Measurements from ENCODE around the gene LGALS7. TPM values are rescaled to one million over a fixed set of nuclear protein-coding genes. Genes with fewer than 3 reads are reported as not detected.
"Not testable (repeated sequence)": the region's sequence is repeated elsewhere in the genome, so short reads cannot be mapped to it uniquely, and the experiment has no call there.

Gene LGALS7
- total RNA-seq, 1 experiment from 2014 or later: 2.1 TPM

DNA sequence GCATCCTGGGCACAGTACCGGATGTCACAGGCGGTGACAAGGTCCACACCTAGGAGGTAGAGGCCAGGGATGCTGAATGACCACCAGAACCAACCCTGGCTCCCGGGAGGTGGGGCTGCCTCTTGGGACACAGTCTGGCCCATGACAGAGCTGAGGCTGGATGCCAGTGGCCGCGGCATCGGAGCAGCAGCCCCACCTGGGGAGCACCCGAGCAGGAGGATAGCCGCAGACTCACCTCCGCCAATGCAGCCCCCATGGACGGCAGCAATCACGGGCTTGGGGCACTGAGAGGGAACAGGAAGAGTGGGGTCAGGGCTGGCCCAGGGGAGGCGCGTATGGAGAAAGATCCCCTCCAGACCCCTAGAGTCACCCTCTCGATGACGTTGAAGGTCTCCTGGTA, 43.8 kb upstream of the LGALS7 start:
- intact Hi-C loops (cut with micrococcal nuclease; ENCODE audit: unreplicated experiment): no loop called here
- BruUV-seq (replicated peaks): no TSS peak
- Histone ChIP-seq H3K9me3 (ENCODE audit: insufficient read depth, low read depth) (no peaks in the 10 kb centered on the region), H3K79me2 (ENCODE audit: low read depth) (no peaks in the 10 kb centered on the region), H3K9me2 (ENCODE audit: insufficient read depth) (no peaks in the 10 kb centered on the region), H3K27ac (no peak overlapping the region), H3K4me3 (no peak overlapping the region), H3K4me2 (no peak overlapping the region), H2AFZ (no peak overlapping the region), H3K36me3 (ENCODE audit: low read depth) (no peaks in the 10 kb centered on the region), H3K27me3 (ENCODE audit: insufficient read depth, low read depth) (no peaks in the 10 kb centered on the region), H3K4me1 (replicated peaks; ENCODE audit: insufficient read depth) (peaks cover 8% of the 10 kb centered on the region; the same call in 1 of the 2 replicates), H4K20me1 (ENCODE audit: insufficient read depth) (no peaks in the 10 kb centered on the region), H3F3A (ENCODE audit: insufficient read depth, low read depth) (peaks cover 4% of the 10 kb centered on the region; the same call in 1 of the 2 replicates)
- no peak for TF ChIP-seq EZH2 (IDR thresholded peaks at IDR 0.05; ENCODE audit: low read depth)
- DNase-seq: no peak
- ChIA-PET POLR2A (ENCODE audit: unreplicated experiment) (no interaction called here), CTCF (no interaction called here)

DNA sequence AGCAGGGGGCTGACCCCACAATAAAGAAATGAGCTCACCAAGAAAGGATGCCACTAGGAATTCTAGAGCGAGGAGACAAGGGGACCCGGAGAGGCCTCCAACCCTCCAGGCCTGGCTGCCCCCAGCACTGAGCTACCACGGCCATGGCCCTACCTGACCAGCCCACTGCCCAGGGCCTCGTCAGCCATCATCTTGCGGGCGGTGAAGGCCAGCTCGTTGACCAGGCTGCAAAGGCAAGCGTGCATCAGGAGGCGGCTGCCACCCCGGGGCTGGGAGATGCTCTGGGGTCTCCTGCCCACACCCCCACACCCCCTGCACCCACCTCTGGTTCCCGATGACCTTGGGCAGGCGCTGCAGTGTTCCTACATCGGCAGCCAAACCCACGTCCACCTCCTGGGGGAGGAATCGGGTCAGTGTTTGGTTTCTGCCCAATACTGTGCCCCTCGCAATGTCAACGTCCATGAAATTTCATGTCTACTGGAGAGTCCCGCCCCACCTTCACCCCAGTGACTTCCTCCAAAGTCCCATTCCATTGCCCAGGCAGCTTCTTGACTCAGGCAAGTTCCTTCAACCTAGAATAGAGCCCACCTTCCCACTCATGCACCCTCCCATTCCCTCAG, 42.9 kb upstream of the LGALS7 start:
- Histone ChIP-seq H3K9me3 (ENCODE audit: insufficient read depth, low read depth) (no peaks in the 10 kb centered on the region), H3K4me3 (no peak overlapping the region), H3F3A (ENCODE audit: insufficient read depth, low read depth) (peaks cover 4% of the 10 kb centered on the region; the same call in 1 of the 2 replicates), H3K9me2 (ENCODE audit: insufficient read depth) (no peaks in the 10 kb centered on the region), H3K4me2 (no peak overlapping the region), H3K36me3 (ENCODE audit: low read depth) (no peaks in the 10 kb centered on the region), H3K27ac (no peak overlapping the region), H4K20me1 (ENCODE audit: insufficient read depth) (no peaks in the 10 kb centered on the region), H3K27me3 (ENCODE audit: insufficient read depth, low read depth) (no peaks in the 10 kb centered on the region), H3K4me1 (replicated peaks; ENCODE audit: insufficient read depth) (peaks cover 8% of the 10 kb centered on the region; the same call in 1 of the 2 replicates), H2AFZ (no peak overlapping the region), H3K79me2 (ENCODE audit: low read depth) (no peaks in the 10 kb centered on the region)
- POLR2A ChIA-PET (ENCODE audit: unreplicated experiment): interaction anchor here (0.6 kb wide), 1 partner anchor 9 kb away, joined by 8 read pairs; no protein-coding TSS in a partner anchor
- no TSS peak for BruUV-seq (replicated peaks)
- CTCF ChIA-PET: no interaction called here
- DNase-seq: no peak
- TF ChIP-seq EZH2 (IDR thresholded peaks at IDR 0.05; ENCODE audit: low read depth): no peak
- TF ChIP-seq, protein P1, sequence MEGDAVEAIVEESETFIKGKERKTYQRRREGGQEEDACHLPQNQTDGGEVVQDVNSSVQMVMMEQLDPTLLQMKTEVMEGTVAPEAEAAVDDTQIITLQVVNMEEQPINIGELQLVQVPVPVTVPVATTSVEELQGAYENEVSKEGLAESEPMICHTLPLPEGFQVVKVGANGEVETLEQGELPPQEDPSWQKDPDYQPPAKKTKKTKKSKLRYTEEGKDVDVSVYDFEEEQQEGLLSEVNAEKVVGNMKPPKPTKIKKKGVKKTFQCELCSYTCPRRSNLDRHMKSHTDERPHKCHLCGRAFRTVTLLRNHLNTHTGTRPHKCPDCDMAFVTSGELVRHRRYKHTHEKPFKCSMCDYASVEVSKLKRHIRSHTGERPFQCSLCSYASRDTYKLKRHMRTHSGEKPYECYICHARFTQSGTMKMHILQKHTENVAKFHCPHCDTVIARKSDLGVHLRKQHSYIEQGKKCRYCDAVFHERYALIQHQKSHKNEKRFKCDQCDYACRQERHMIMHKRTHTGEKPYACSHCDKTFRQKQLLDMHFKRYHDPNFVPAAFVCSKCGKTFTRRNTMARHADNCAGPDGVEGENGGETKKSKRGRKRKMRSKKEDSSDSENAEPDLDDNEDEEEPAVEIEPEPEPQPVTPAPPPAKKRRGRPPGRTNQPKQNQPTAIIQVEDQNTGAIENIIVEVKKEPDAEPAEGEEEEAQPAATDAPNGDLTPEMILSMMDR (conservative IDR thresholded peaks at IDR 0.05): no peak
- intact Hi-C loops (cut with micrococcal nuclease; ENCODE audit: unreplicated experiment): no loop called here

DNA sequence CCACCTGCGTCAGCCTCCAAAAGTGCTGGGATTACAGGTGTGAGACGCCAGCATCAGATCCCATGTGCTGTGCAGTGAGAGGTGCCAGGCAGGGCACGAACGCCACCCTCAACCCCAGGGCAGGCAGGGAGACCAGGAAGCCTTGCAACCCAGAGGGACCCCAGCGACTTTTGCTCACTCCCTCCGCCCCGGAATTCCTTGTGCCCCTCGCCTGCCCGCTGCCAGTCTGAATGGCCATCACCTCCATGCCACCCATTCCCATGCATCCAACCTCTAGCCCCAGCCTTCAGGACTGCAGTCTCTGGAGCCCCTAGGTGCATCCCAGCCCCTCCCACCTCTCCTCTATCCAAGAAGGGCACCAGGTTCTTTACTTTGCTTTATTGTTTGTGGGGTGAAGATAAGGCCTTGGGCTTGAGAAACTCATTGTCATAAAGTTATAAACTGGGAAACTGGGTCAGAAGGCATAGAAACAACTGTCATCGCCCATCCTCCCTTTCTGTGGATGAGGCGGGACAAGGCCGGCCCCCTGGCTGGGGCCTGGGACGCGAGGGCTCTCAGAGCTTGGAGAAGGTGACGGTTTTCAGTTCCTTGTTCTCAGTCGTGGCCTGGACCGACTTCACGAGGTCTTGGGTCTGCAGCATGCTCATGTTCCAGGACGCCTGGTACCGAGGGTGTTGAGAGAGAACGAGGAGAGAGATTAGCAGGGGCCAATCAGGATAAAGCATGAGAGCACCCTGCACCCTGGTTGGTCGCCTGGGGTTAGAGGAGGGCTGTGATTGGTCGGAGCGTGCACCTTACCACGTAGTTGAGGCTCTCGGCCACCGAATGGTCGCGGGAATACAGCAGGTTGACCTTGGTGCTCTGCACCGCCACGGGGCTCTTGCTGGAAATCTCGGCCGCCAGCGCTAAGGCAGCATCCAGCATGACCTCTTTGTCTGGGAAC, 42.0 kb upstream of the LGALS7 start:
- no peak for TF ChIP-seq EZH2 (IDR thresholded peaks at IDR 0.05; ENCODE audit: low read depth)
- TF ChIP-seq, protein P1 (conservative IDR thresholded peaks at IDR 0.05): no peak
- Histone ChIP-seq H3K4me3 (no peak overlapping the region), H2AFZ (no peak overlapping the region), H3K4me2 (no peak overlapping the region), H3K36me3 (ENCODE audit: low read depth) (no peaks in the 10 kb centered on the region), H3K9me2 (ENCODE audit: insufficient read depth) (no peaks in the 10 kb centered on the region), H3K9me3 (ENCODE audit: insufficient read depth, low read depth) (no peaks in the 10 kb centered on the region), H3K4me1 (replicated peaks; ENCODE audit: insufficient read depth) (peaks cover 8% of the 10 kb centered on the region; the same call in 1 of the 2 replicates), H3K27me3 (ENCODE audit: insufficient read depth, low read depth) (no peaks in the 10 kb centered on the region), H3K27ac (no peak overlapping the region), H4K20me1 (ENCODE audit: insufficient read depth) (no peaks in the 10 kb centered on the region), H3K79me2 (ENCODE audit: low read depth) (no peaks in the 10 kb centered on the region), H3F3A (ENCODE audit: insufficient read depth, low read depth) (peaks cover 4% of the 10 kb centered on the region; the same call in 1 of the 2 replicates)
- TSS peak; percentile 47 for BruUV-seq (replicated peaks)
- ChIA-PET CTCF (no interaction called here), POLR2A (ENCODE audit: unreplicated experiment) (no interaction called here)
- intact Hi-C loops (cut with micrococcal nuclease; ENCODE audit: unreplicated experiment): no loop called here
- DNase-seq: peak in 1 of 2 experiments; percentile 33

DNA sequence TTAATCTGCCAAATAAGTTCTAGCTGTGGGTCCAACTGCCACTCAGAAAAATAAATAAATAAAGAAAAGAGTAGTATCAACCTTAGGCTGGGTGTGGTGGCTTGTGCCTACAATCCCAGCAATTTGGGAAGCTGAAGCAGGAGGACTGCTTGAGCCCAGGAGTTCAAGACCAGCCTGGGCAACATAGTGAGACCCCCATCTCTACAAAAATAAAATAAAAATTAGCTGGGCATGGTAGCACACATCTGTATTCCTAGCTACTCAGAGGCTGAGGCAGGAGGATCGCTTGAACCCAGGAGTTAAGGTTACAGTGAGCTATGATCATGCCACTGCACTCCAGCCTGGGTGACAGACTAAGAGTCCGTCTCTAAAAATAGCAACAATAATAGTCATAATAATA, 40.6 kb upstream of the LGALS7 start:
- POLR2A ChIA-PET (ENCODE audit: unreplicated experiment); H3K9me2 ChIP-seq (ENCODE audit: insufficient read depth); H3K9me3 ChIP-seq (ENCODE audit: insufficient read depth, low read depth); H3K27me3 ChIP-seq (ENCODE audit: insufficient read depth, low read depth); H3F3A ChIP-seq (ENCODE audit: insufficient read depth, low read depth); H3K27ac ChIP-seq; H4K20me1 ChIP-seq (ENCODE audit: insufficient read depth); H3K36me3 ChIP-seq (ENCODE audit: low read depth); H3K79me2 ChIP-seq (ENCODE audit: low read depth); H3K4me1 ChIP-seq (replicated peaks; ENCODE audit: insufficient read depth); H3K4me3 ChIP-seq; H3K4me2 ChIP-seq; DNase-seq; BruUV-seq (replicated peaks); H2AFZ ChIP-seq; intact Hi-C loops (cut with micrococcal nuclease; ENCODE audit: unreplicated experiment): not testable (repeated sequence)
- CTCF ChIA-PET: interaction anchor here (0.7 kb wide), 1 partner anchor 81 kb away, joined by 6 read pairs; no protein-coding TSS in a partner anchor
